MCF 10A (cell line): ENCODE measurements around the gene ICOS. TPM values are rescaled to one million over a fixed set of nuclear protein-coding genes. Genes with fewer than 3 reads are reported as not detected.

Experiments used
- BruUV-seq: library from RNA; stranded (reverse); fragments of 400-500 nt; replicated peaks from 2 replicates; lab custom pipeline; 2021; lab: Mats Ljungman, UMichigan
- CTCF ChIA-PET: fragments of 300-600 bp; sonication (Branson Sonifier 250); formaldehyde crosslinking; extraction: SDS; loops from one replicate; lab custom pipeline; 2021; ENCODE audit warnings: antibody characterized with exemption, inconsistent platforms; lab: Yijun Ruan, JAX
- POLR2A ChIA-PET: fragments of 300-600, 350-650 bp; sonication (Branson Sonifier 250); formaldehyde crosslinking; extraction: SDS; loops from one replicate; lab custom pipeline; 2020; ENCODE audit warnings: antibody characterized with exemption, inconsistent platforms; lab: Yijun Ruan, JAX
- DNase-seq: peaks from one replicate; pipeline ENCODE4 v3.0.0-alpha.2; 2018; ENCODE audit not compliant: unreplicated experiment
- H3K27ac Mint-ChIP-seq: one replicate; pipeline ENCODE4 v1.8.0; 2022; ENCODE audit warnings: mild to moderate bottlenecking, low read depth, mixed read lengths; ENCODE audit not compliant: unreplicated experiment
- H3K27me3 Mint-ChIP-seq: one replicate; pipeline ENCODE4 v1.8.0; 2022; ENCODE audit warnings: mixed read lengths; ENCODE audit not compliant: insufficient read depth, unreplicated experiment
- H3K36me3 Mint-ChIP-seq: one replicate; pipeline ENCODE4 v1.8.0; 2022; ENCODE audit warnings: mild to moderate bottlenecking, moderate library complexity, mixed read lengths; ENCODE audit not compliant: insufficient read depth, unreplicated experiment
- H3K4me1 Mint-ChIP-seq: one replicate; pipeline ENCODE4 v1.8.0; 2022; ENCODE audit warnings: mixed read lengths; ENCODE audit not compliant: insufficient read depth, unreplicated experiment
- H3K4me3 Mint-ChIP-seq: one replicate; pipeline ENCODE4 v1.8.0; 2022; ENCODE audit warnings: mild to moderate bottlenecking, moderate library complexity, mixed read lengths; ENCODE audit not compliant: unreplicated experiment
- H3K9me3 Mint-ChIP-seq: one replicate; pipeline ENCODE4 v1.8.0; 2022; ENCODE audit warnings: mixed read lengths; ENCODE audit not compliant: unreplicated experiment
- CTCF ChIP-seq: fragments of 200-600 bp; IDR thresholded peaks from one replicate; pipeline ENCODE4 v1.8.0; 2022; ENCODE audit warnings: antibody characterized with exemption, mild to moderate bottlenecking; ENCODE audit not compliant: unreplicated experiment
- intact Hi-C: fragments of 100-400 bp; cut with micrococcal nuclease; formaldehyde crosslinking; loops from 2 replicates; pipeline ENCODE4 v1.14.1; 2022
- total RNA-seq: library from RNA; stranded (reverse); gene quantifications from 2 replicates; pipeline ENCODE4 v1.2.3, GENCODE V29; 2022

Gene ICOS
- total RNA-seq, 1 experiment from 2014 or later: not detected

GRCh38 chr2:203999835-204000234, 63.3 kb downstream of the ICOS start:
- BruUV-seq: no TSS peak
- ChIA-PET POLR2A (no interaction called here), CTCF (interaction anchor here (0.6 kb wide), 1 partner anchor 202 kb away, joined by 3 read pairs; no protein-coding TSS in a partner anchor)
- Mint-ChIP-seq H3K9me3 (no peaks in the 10 kb centered on the region), H3K27me3 (peaks cover 46% of the 10 kb centered on the region), H3K4me3 (no peak overlapping the region), H3K4me1 (peaks cover 7% of the 10 kb centered on the region), H3K36me3 (no peaks in the 10 kb centered on the region), H3K27ac (no peak overlapping the region)
- no peak for TF ChIP-seq CTCF
- intact Hi-C loops: no loop called here
- DNase-seq: no peak

GRCh38 chr2:204000446-204000845, 63.9 kb downstream of the ICOS start:
- Mint-ChIP-seq H3K36me3 (no peaks in the 10 kb centered on the region), H3K27ac (no peak overlapping the region), H3K9me3 (no peaks in the 10 kb centered on the region), H3K4me3 (no peak overlapping the region), H3K27me3 (peaks cover 46% of the 10 kb centered on the region), H3K4me1 (peaks cover 7% of the 10 kb centered on the region)
- intact Hi-C loops: no loop called here
- POLR2A ChIA-PET: no interaction called here
- DNase-seq: no peak
- CTCF ChIA-PET: no interaction called here
- BruUV-seq: no TSS peak
- TF ChIP-seq CTCF: no peak

- TF ChIP-seq CTCF: no peak
- H3K27ac Mint-ChIP-seq: no peak overlapping the region
- H3K4me1 Mint-ChIP-seq: peaks cover 3% of the 10 kb centered on the region
- DNase-seq: no peak
- no TSS peak for BruUV-seq
- H3K9me3 Mint-ChIP-seq: no peaks in the 10 kb centered on the region
- POLR2A ChIA-PET: interaction anchor here (1.2 kb wide), 1 partner anchor 11 kb away, joined by 3 read pairs; no protein-coding TSS in a partner anchor
- no peaks in the 10 kb centered on the region for H3K36me3 Mint-ChIP-seq
- H3K27me3 Mint-ChIP-seq: peaks cover 39% of the 10 kb centered on the region
- intact Hi-C loops: no loop called here
- H3K4me3 Mint-ChIP-seq: no peak overlapping the region
- CTCF ChIA-PET: interaction anchor here (0.7 kb wide), 1 partner anchor 62 kb away, joined by 3 read pairs; no protein-coding TSS in a partner anchor
Observed at GRCh38 chr2:204003276-204003990, 66.9 kb downstream of the ICOS start.

- no peak for TF ChIP-seq CTCF
- no peak overlapping the region for H3K4me3 Mint-ChIP-seq
- CTCF ChIA-PET: no interaction called here
- POLR2A ChIA-PET: no interaction called here
- peaks cover 25% of the 10 kb centered on the region for H3K27me3 Mint-ChIP-seq
- H3K4me1 Mint-ChIP-seq: no peaks in the 10 kb centered on the region
- intact Hi-C loops: no loop called here
- no peak overlapping the region for H3K27ac Mint-ChIP-seq
- H3K9me3 Mint-ChIP-seq: no peaks in the 10 kb centered on the region
- no peaks in the 10 kb centered on the region for H3K36me3 Mint-ChIP-seq
- no TSS peak for BruUV-seq
- no peak for DNase-seq
Observed at GRCh38 chr2:204004912-204005311, 68.3 kb downstream of the ICOS start.
